Measurements from ENCODE around the gene OR2T6.
"Not testable (repeated sequence)": the region's sequence is repeated elsewhere in the genome, so short reads cannot be mapped to it uniquely, and the experiment has no call there.

OR2T6 gene

DNA sequence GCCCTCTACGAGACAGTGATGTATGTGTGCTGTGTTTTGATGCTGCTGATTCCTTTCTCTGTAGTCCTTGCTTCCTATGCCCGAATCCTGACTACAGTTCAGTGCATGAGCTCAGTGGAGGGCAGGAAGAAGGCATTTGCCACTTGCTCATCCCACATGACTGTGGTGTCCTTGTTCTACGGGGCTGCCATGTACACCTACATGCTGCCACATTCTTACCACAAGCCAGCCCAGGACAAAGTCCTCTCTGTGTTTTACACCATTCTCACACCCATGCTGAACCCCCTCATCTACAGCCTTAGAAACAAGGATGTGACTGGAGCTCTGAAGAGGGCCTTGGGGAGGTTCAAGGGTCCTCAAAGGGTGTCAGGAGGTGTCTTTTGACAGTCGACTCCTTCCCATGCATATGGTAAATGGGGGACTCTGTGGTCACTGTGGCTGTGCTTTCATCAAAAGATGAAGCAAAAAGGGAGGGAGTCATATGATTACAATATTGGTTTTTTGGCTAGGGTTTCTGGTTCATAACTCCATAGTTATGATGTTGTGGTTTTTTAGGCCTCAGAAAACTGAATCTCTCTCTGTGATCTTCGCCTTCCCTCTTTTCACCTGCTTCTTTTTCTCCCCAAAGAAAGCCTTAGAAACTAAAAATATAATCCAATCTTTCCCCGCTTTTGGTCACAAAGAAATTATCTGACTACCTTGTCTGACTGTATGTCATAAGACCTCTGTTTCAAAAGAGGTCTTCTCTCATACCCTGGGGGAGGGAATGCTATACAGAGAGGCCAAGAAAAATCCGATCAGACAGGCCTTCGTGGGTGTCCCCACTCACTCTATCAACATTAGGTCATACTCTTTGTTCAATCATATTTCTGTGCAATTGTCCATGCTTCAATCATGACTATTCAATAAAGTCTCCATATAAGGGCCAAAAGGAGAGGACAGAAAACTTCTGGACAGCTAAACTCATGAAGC lies 31.5 kb downstream of the OR2T6 start:
- Mint-ChIP-seq H3K9me3 (peaks cover 12% of the 10 kb centered on the region), H3K4me1 (peaks cover 4% of the 10 kb centered on the region), H3K36me3 (no peaks in the 10 kb centered on the region), H3K27ac (no peak overlapping the region), H3K4me3 (no peak overlapping the region), H3K27me3 (no peaks in the 10 kb centered on the region)
- DNase-seq: no peak
- CTCF ChIA-PET: interaction anchor here (1.6 kb wide), 1 partner anchor 279 kb away, joined by 3 read pairs; no protein-coding TSS in a partner anchor

DNA sequence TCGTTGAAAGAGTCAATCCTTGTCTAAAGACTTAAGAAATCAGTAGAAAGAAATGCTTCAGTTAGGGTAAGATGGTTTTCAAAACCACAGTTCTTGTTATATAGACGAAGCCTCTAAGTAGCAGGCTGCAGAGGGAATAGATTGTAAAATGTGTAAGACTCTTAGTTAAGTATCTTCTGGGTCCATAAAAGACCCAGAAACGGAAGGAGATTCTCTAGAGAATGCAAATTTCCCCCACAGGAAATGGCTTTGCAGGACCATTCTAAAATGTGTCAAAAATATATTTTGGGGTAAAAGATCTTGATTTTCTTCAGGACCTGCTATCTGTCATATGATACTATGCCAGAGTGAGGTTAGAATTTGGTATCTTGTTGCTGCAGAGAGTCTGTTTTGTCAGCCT lies 40.7 kb downstream of the OR2T6 start:
- CTCF ChIA-PET: no interaction called here
- peaks cover 12% of the 10 kb centered on the region for H3K4me1 Mint-ChIP-seq
- no peaks in the 10 kb centered on the region for H3K27me3 Mint-ChIP-seq
- H3K4me3 Mint-ChIP-seq: no peak overlapping the region
- no peak overlapping the region for H3K27ac Mint-ChIP-seq
- peaks cover 3% of the 10 kb centered on the region for H3K36me3 Mint-ChIP-seq
- DNase-seq: no peak
- H3K9me3 Mint-ChIP-seq: peaks cover 15% of the 10 kb centered on the region

GRCh38 chr1:248417854-248418253 lies 42.3 kb downstream of the OR2T6 start:
- CTCF ChIA-PET: no interaction called here
- DNase-seq: no peak
- peaks cover 3% of the 10 kb centered on the region for H3K36me3 Mint-ChIP-seq
- peaks cover 15% of the 10 kb centered on the region for H3K9me3 Mint-ChIP-seq
- no peak overlapping the region for H3K27ac Mint-ChIP-seq
- H3K4me1 Mint-ChIP-seq: peaks cover 12% of the 10 kb centered on the region
- no peaks in the 10 kb centered on the region for H3K27me3 Mint-ChIP-seq
- H3K4me3 Mint-ChIP-seq: no peak overlapping the region

GRCh38 chr1:248421384-248421783 lies 45.8 kb downstream of the OR2T6 start:
- DNase-seq: no peak
- Mint-ChIP-seq H3K27ac (no peak overlapping the region), H3K27me3 (no peaks in the 10 kb centered on the region), H3K36me3 (peaks cover 3% of the 10 kb centered on the region), H3K9me3 (peaks cover 20% of the 10 kb centered on the region), H3K4me3 (no peak overlapping the region), H3K4me1 (peaks cover 12% of the 10 kb centered on the region)
- CTCF ChIA-PET: no interaction called here

GRCh38 chr1:248427526-248428191 lies 52.1 kb downstream of the OR2T6 start:
- H3K27me3 Mint-ChIP-seq, H3K4me1 Mint-ChIP-seq, DNase-seq, H3K4me3 Mint-ChIP-seq, CTCF ChIA-PET, H3K27ac Mint-ChIP-seq, H3K36me3 Mint-ChIP-seq, H3K9me3 Mint-ChIP-seq: not testable (repeated sequence)

GRCh38 chr1:248428192-248428533 lies 52.6 kb downstream of the OR2T6 start:
- H3K36me3 Mint-ChIP-seq, H3K4me1 Mint-ChIP-seq, H3K27me3 Mint-ChIP-seq, H3K4me3 Mint-ChIP-seq, CTCF ChIA-PET, H3K9me3 Mint-ChIP-seq, DNase-seq, H3K27ac Mint-ChIP-seq: not testable (repeated sequence)

GRCh38 chr1:248431683-248432082 lies 56.1 kb downstream of the OR2T6 start:
- H3K4me3 Mint-ChIP-seq, H3K9me3 Mint-ChIP-seq, H3K4me1 Mint-ChIP-seq, DNase-seq, CTCF ChIA-PET, H3K27me3 Mint-ChIP-seq, H3K36me3 Mint-ChIP-seq, H3K27ac Mint-ChIP-seq: not testable (repeated sequence)

GRCh38 chr1:248432201-248432600 lies 56.7 kb downstream of the OR2T6 start:
- H3K36me3 Mint-ChIP-seq, H3K9me3 Mint-ChIP-seq, CTCF ChIA-PET, H3K4me3 Mint-ChIP-seq, DNase-seq, H3K4me1 Mint-ChIP-seq, H3K27me3 Mint-ChIP-seq, H3K27ac Mint-ChIP-seq: not testable (repeated sequence)

- CTCF ChIA-PET, H3K9me3 Mint-ChIP-seq: not testable (repeated sequence)
Observed at GRCh38 chr1:248433811-248434415, 58.4 kb downstream of the OR2T6 start.

GRCh38 chr1:248434913-248435312 lies 59.4 kb downstream of the OR2T6 start:
- DNase-seq, H3K27me3 Mint-ChIP-seq, H3K9me3 Mint-ChIP-seq, CTCF ChIA-PET, H3K27ac Mint-ChIP-seq, H3K4me1 Mint-ChIP-seq, H3K4me3 Mint-ChIP-seq, H3K36me3 Mint-ChIP-seq: not testable (repeated sequence)

More at GRCh38 chr1:248433811-248434415, 58.4 kb downstream of the OR2T6 start:
- not testable (repeated sequence) for H3K27ac Mint-ChIP-seq, H3K4me1 Mint-ChIP-seq, H3K4me3 Mint-ChIP-seq, H3K27me3 Mint-ChIP-seq, DNase-seq, H3K36me3 Mint-ChIP-seq

DNA sequence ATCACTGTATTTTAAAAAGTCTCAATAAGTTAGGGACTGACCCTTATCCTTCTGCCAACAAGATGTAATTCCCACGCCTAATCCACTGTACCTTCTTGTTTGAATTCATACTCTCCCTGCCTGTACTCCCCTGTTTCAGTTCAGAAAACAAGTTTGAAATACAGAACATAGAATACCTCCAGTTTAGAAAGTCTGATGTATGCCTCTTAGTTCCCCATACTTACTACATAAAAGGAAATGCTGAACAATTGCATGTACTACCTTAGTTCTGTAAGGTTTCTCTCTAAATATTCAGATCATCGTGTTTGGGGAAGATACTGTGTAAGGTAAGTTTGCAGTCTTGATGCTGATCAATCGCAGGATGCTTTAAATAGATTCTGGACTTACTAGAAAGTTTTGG lies 60.8 kb downstream of the OR2T6 start:
- H3K4me1 Mint-ChIP-seq, H3K27me3 Mint-ChIP-seq, CTCF ChIA-PET, H3K4me3 Mint-ChIP-seq, H3K9me3 Mint-ChIP-seq, H3K36me3 Mint-ChIP-seq, H3K27ac Mint-ChIP-seq, DNase-seq: not testable (repeated sequence)

DNA sequence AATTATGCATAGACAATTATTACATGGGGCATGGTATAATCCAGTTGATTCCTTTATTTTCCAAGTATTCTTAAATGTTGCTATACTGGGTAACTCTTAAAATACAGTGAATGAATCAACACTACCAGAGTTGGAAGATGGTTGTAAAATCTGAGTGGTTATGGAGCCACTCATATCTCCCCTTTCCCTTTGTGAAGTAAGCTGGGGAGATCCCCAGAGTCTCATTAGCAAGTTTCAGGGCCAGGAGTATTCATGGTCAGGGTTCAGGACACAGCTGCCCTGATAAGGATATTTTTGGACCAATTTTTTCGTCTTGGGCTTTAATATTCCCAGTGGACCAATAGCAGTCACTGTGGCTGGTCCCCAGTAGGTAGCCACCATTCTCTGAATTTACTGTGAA lies 63.1 kb downstream of the OR2T6 start:
- H3K4me3 Mint-ChIP-seq, H3K27me3 Mint-ChIP-seq, H3K27ac Mint-ChIP-seq, H3K9me3 Mint-ChIP-seq, H3K36me3 Mint-ChIP-seq, H3K4me1 Mint-ChIP-seq, DNase-seq, CTCF ChIA-PET: not testable (repeated sequence)

- CTCF ChIA-PET, H3K36me3 Mint-ChIP-seq, DNase-seq, H3K27ac Mint-ChIP-seq, H3K4me1 Mint-ChIP-seq, H3K9me3 Mint-ChIP-seq, H3K27me3 Mint-ChIP-seq, H3K4me3 Mint-ChIP-seq: not testable (repeated sequence)
Observed at GRCh38 chr1:248439283-248439682, 63.7 kb downstream of the OR2T6 start.
